GM18517 (cell line): ENCODE measurements around the gene PCBD2.
"Not testable (repeated sequence)": the region's sequence is repeated elsewhere in the genome, so short reads cannot be mapped to it uniquely, and the experiment has no call there.

Source experiments
- ATAC-seq: cut with Tn5 transposase; IDR thresholded peaks from one replicate; pipeline ENCODE4 v1.9.1; 2021; ENCODE audit warnings: mild to moderate bottlenecking, moderate library complexity; ENCODE audit not compliant: unreplicated experiment

PCBD2 gene

GRCh38 chr5:134904610-134905245, at the start of gene PCBD2:
Gene PCBD2 (plus strand): TSS chr5:134905131. CDS start chr5:134905140, 9 bp downstream.
- peak; percentile 66 for ATAC-seq

GRCh38 chr5:134856465-134856864, 48.5 kb upstream of the PCBD2 start:
- not testable (repeated sequence) for ATAC-seq

DNA sequence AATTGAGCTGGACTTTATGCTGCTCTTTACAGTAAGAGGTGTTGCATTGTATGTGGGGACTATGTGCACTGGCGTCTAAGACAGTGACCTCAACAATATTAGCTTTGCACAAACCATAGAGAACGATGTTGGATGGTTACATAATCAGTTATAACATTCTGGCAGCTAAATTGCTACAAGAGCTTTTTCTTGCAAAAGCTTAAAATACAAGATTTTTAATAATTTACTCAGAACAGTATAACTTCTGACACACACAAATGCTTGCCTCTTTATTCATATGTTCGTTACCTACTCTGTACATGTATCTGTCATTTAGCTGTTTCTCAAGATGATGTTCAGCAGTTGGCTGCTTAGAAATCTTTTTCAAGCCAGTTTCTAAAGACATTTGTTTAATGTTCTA, 47.5 kb upstream of the PCBD2 start:
- no peak for ATAC-seq

GRCh38 chr5:134864707-134865106, 40.2 kb upstream of the PCBD2 start:
- ATAC-seq = no peak

DNA sequence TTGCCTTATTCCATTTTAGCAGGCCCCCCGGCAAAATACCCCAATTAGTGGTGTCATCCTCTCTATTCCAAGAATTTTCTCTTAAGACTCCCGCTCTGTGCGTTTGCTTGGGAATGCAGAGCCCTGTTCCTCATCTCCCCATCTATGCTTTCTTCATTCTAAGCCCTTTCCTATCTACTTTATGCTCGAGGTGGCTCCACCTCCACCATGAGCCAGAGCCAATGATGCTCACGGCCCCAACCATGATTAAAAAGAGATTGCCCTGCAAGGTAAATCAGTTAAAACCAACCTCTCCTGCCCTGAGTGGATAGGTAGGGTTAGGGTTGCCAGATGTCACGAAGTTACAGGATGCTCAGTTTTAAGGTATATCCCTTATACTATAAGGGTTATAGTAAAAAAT, 31.4 kb upstream of the PCBD2 start:
- ATAC-seq = no peak

GRCh38 chr5:134873987-134874830, 30.7 kb upstream of the PCBD2 start, which contains the start of gene TXNDC15:
Gene TXNDC15 (plus strand): TSS chr5:134874371. CDS start chr5:134874428, 57 bp downstream.
- peak; percentile 74 for ATAC-seq

- peak; percentile 22 for ATAC-seq
These were observed 29.9 kb upstream of the PCBD2 start for GRCh38 chr5:134874831-134875655.

GRCh38 chr5:134877159-134877558, 27.8 kb upstream of the PCBD2 start:
- ATAC-seq = peak; percentile 49

- no peak for ATAC-seq
These were observed 26.5 kb upstream of the PCBD2 start for GRCh38 chr5:134878403-134878802.

GRCh38 chr5:134879456-134879855, 25.5 kb upstream of the PCBD2 start:
- no peak for ATAC-seq

- not testable (repeated sequence) for ATAC-seq
These were observed 24.0 kb upstream of the PCBD2 start for GRCh38 chr5:134880937-134881336.

DNA sequence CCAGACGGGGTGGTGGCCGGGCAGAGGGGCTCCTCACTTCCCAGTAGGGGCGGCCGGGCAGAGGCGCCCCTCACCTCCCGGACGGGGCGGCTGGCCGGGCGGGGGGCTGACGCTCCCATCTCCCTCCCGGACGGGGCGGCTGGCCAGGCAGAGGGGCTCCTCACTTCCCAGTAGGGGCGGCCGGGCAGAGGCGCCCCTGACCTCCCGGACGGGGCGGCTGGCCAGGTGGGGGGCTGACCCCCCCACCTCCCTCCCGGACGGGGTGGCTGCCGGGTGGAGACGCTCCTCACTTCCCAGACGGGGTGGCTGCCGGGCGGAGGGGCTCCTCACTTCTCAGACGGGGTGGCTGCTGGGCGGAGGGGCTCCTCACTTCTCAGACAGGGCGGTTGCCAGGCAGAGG, 23.2 kb upstream of the PCBD2 start:
- ATAC-seq = not testable (repeated sequence)

- ATAC-seq = no peak
These were observed 17.3 kb upstream of the PCBD2 start for GRCh38 chr5:134887593-134888159.

DNA sequence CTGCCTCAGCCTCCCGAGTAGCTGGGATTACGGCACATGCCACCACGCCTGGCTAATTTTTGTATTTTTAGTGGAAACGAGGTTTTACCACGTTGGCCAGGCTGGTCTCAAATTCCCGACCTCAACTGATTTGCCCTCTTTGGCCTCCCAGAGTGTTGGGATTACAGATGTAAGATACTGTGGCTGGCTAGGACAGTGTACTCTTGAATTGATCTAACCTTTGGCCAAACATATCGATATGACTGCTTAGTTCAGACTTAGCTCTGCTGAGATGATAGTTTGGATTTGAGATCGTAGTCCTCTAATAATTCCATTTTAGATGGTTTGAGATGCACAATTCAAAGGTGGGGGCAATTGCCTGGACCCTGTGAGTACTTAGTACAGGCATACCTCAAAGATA, 15.6 kb upstream of the PCBD2 start:
- no peak for ATAC-seq

DNA sequence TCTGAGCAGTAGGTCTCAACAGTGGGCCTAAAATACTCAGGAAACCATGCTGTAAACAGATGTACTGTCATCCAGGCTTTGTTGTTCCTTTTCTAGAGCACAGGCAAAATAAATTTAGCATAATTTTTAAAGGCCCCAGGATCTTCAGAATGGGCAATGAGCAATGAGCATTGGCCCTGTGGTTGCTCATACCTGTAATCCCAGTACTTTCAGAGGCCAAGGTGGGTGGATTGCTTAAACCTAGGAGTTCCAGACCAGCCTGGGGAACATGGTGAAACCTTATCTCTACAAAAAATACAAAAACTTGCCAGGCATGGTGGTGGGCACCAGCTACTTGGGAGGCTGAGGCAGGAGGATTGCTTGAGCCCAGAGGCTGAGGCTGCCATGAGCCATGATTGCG, 13.5 kb upstream of the PCBD2 start:
- no peak for ATAC-seq

- no peak for ATAC-seq
These were observed 12.6 kb upstream of the PCBD2 start for GRCh38 chr5:134892282-134892681.

DNA sequence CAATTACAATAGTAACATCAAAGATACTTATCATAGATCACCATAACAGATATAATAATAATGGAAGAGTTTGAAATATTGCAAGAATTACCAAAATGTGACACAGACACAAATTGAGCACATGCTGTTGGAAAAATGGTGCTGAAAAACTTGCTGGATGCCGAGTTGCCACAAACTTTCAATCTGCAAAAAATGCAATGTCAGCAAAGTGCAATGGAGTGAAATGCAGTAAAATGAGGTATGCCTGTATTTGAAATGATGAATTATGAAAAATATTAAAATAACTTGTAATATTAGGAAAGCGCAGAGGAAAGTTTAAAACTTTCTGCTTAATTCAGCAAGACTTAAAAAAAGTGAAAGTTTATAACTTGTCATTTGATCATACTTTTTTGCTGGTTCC, 12.0 kb upstream of the PCBD2 start:
- no peak for ATAC-seq

DNA sequence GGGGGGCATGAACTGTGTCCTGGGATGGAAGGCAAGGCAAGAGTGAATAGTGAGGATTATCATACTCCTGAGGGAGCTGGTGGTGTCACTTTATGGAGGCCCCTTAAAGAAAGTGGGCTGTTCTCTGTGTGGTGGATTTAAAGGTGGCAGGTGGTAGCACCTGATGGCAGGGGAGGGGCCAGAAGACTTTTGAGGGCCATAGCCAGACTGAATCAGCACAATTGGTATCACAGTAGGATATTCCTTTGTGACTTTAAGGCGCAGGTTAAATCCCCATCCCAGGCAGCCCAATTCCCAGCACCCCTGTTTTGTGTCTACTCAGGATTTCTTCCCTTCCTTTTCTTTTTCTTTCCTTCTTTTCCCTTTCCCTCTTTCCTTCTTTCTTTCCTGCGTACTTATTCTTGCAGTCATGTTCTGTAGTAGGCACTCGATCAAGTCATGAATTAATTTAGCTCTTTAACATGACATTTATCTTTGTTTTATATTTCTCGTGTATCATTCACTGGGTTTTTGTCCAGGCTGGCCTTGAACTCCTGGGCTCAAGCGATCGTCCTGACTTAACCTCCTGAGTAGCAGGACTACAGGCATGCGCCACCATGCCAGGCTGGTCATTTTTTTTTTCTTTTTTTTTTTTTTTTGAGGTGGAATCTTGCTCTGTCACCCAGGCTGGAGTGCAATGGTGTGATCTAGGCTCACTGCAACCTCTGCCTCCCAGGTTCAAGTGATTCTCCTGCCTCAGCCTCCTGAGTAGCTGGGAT, 11.0 kb upstream of the PCBD2 start:
- no peak for ATAC-seq

- no peak for ATAC-seq
These were observed 2.7 kb upstream of the PCBD2 start for GRCh38 chr5:134902071-134902801.
